Endothelial cell of umbilical vein (primary cell): Measurements from ENCODE around the gene TOR4A. TPM values are rescaled to one million over a fixed set of nuclear protein-coding genes. Genes with fewer than 3 reads are reported as not detected.
"Not testable (repeated sequence)": the region's sequence is repeated elsewhere in the genome, so short reads cannot be mapped to it uniquely, and the experiment has no call there.

Experiments used
- BruUV-seq: library from RNA; stranded (reverse); fragments of 400-500 nt; replicated peaks from 2 replicates; lab custom pipeline; 2021; lab: Mats Ljungman, UMichigan
- CTCF ChIA-PET: fragments of 300-600, 350-600 bp; sonication (Branson Sonifier 250); formaldehyde crosslinking; loops from one replicate; lab custom pipeline; 2021; ENCODE audit warnings: antibody characterized with exemption, inconsistent platforms; lab: Charles Lee
- POLR2A ChIA-PET: fragments of 300-600, 350-600 bp; sonication (Branson Sonifier 250); formaldehyde crosslinking; loops from one replicate; lab custom pipeline; 2021; ENCODE audit warnings: antibody characterized with exemption, inconsistent platforms; lab: Charles Lee
- DNase-seq: peaks from one replicate; pipeline ENCODE4 v3.0.0-alpha.2; 2011; ENCODE audit warnings: low read depth, low spot score
- FAIRE-seq: peaks from 2 replicates; lab custom pipeline; 2011; peaks lifted over from hg19 to GRCh38; lab: Jason Lieb, UNC
- H2AFZ ChIP-seq: 2 replicates; pipeline ENCODE4 v1.6.0; 2012; ENCODE audit warnings: low read depth, low read length, control low read depth, inconsistent platforms
- H3K27ac ChIP-seq: 2 replicates; pipeline ENCODE4 v1.5.1; 2011; ENCODE audit warnings: low read depth, mild to moderate bottlenecking, control low read depth, low read length, moderate library complexity; ENCODE audit not compliant: insufficient read depth
- H3K27me3 ChIP-seq, 2 experiments: 2 replicates each; pipeline versions ENCODE4 v1.6.0 to v1.6.1; 2011; ENCODE audit warnings: low read length in 2 of 2, mixed read lengths in 1 of 2; ENCODE audit not compliant: control insufficient read depth in 2 of 2, insufficient read depth in 2 of 2
- H3K36me3 ChIP-seq, 2 experiments: 2 replicates in 1 of 2; 3 replicates in 1 of 2; pipeline ENCODE4 v1.5.1; 2011; ENCODE audit warnings: low read length in 2 of 2, mild to moderate bottlenecking in 1 of 2, moderate library complexity in 1 of 2; ENCODE audit not compliant: control insufficient read depth in 2 of 2, insufficient read depth in 2 of 2; ENCODE audit errors: extremely low read depth in 1 of 2
- H3K4me1 ChIP-seq: 3 replicates; pipeline ENCODE4 v1.5.1; 2011; ENCODE audit warnings: mild to moderate bottlenecking, low read length; ENCODE audit not compliant: control insufficient read depth, insufficient read depth; ENCODE audit errors: extremely low read depth
- H3K4me2 ChIP-seq: 2 replicates; pipeline ENCODE4 v1.6.1; 2011; ENCODE audit warnings: low read length, control low read depth, mixed read lengths; ENCODE audit not compliant: insufficient read depth
- H3K4me3 ChIP-seq, 3 experiments: fragments of 200-600 bp in 1 of 3; sonication (generic), shearing (Covaris generic) in 1 of 3; replicated peaks in 1 of 3; 2 replicates each; pipeline ENCODE4 v1.5.1; 2011 to 2016; ENCODE audit warnings: control low read depth in 3 of 3, low read length in 3 of 3, mild to moderate bottlenecking in 2 of 3, inconsistent platforms in 1 of 3, low read depth in 1 of 3, moderate library complexity in 1 of 3; ENCODE audit not compliant: insufficient read depth in 1 of 3
- H3K79me2 ChIP-seq: 2 replicates; pipeline ENCODE4 v1.6.0; 2012; ENCODE audit warnings: low read length, inconsistent platforms; ENCODE audit not compliant: control insufficient read depth, insufficient read depth
- H3K9ac ChIP-seq: replicated peaks from 2 replicates; pipeline ENCODE3; 2011; ENCODE audit warnings: low read length, control low read depth; ENCODE audit not compliant: insufficient read depth; ENCODE audit errors: extremely low read depth
- H3K9me1 ChIP-seq: replicated peaks from 3 replicates; pipeline ENCODE4 v1.6.0; 2011; ENCODE audit warnings: mild to moderate bottlenecking, low read length; ENCODE audit not compliant: control insufficient read depth, insufficient read depth; ENCODE audit errors: extremely low read depth
- H3K9me3 ChIP-seq: replicated peaks from 2 replicates; pipeline ENCODE4 v1.5.1; 2012; ENCODE audit warnings: low read length, inconsistent platforms; ENCODE audit not compliant: control insufficient read depth, insufficient read depth
- H4K20me1 ChIP-seq: replicated peaks from 2 replicates; pipeline ENCODE3; 2011; ENCODE audit warnings: mild to moderate bottlenecking, low read length; ENCODE audit not compliant: control insufficient read depth, insufficient read depth; ENCODE audit errors: extremely low read depth
- EZH2 ChIP-seq: IDR thresholded peaks from 2 replicates; pipeline ENCODE4 v1.6.1; 2012; ENCODE audit warnings: borderline replicate concordance, low read depth, mild to moderate bottlenecking, moderate library complexity, low read length, inconsistent platforms; ENCODE audit not compliant: severe bottlenecking
- FOS ChIP-seq: IDR thresholded peaks from 2 replicates; pipeline ENCODE4 v1.6.1; 2011; ENCODE audit warnings: mild to moderate bottlenecking, low read length, moderate library complexity, borderline replicate concordance; ENCODE audit not compliant: insufficient read depth
- GATA2 ChIP-seq: IDR thresholded peaks from 2 replicates; pipeline ENCODE4 v1.7.0; 2011; ENCODE audit warnings: low read depth, mild to moderate bottlenecking, moderate library complexity, mixed read lengths, low read length; ENCODE audit not compliant: insufficient read length, insufficient read depth
- JUN ChIP-seq: IDR thresholded peaks from 2 replicates; pipeline ENCODE4 v1.6.1; 2011; ENCODE audit warnings: borderline replicate concordance, low read depth; ENCODE audit not compliant: insufficient read length, insufficient read depth
- MYC ChIP-seq: IDR thresholded peaks from one replicate; pipeline ENCODE4 v1.6.1; 2011; ENCODE audit warnings: mild to moderate bottlenecking, low read depth, low read length
- POLR2A ChIP-seq: IDR thresholded peaks from 2 replicates; pipeline ENCODE4 v1.6.1; 2012; ENCODE audit warnings: low read depth, mild to moderate bottlenecking, control low read depth, low read length
- POLR2AphosphoS5 ChIP-seq: IDR thresholded peaks from 2 replicates; pipeline ENCODE4 v1.6.1; 2012; ENCODE audit warnings: low read depth, mild to moderate bottlenecking, control low read depth, low read length, moderate library complexity; ENCODE audit not compliant: insufficient read depth
- dilution Hi-C: fragments of 300-500 bp; cut with MboI; formaldehyde crosslinking; loops from one replicate; pipeline ENCODE4 v1.15.0; 2019; ENCODE audit warnings: low sequenced_read_pairs; ENCODE audit not compliant: extremely low pct_ligation_motif_present
- intact Hi-C: fragments of 100-400 bp; cut with micrococcal nuclease; formaldehyde crosslinking; loops from one replicate; pipeline ENCODE4 v1.10.0; 2022
- polyA plus RNA-seq, 4 experiments: library from polyadenylated mRNA; depleted of rRNA in 3 of 4; stranded (reverse) in 3 of 4; unstranded in 1 of 4; fragments of >200 nt; gene quantifications; 2 replicates each; pipeline versions ENCODE4 v1.2.1 to v1.2.3, GENCODE V29; 2011 to 2012; ENCODE audit warnings: missing spikeins in 1 of 4
- total RNA-seq: library from RNA; stranded (reverse); gene quantifications from 2 replicates; pipeline ENCODE4 v1.2.3, GENCODE V29; 2021
- TF ChIP-seq, protein P1 (sequence below), 2 donors: IDR thresholded peaks; 1 replicate in 1 of 2; 2 replicates in 1 of 2; pipeline ENCODE4 v1.5.1; 2011; ENCODE audit warnings: low read length in 2 of 2, mild to moderate bottlenecking in 2 of 2, moderate library complexity in 2 of 2, control low read depth in 1 of 2, inconsistent platforms in 1 of 2, low read depth in 1 of 2; ENCODE audit not compliant: insufficient read depth in 1 of 2; ENCODE audit errors: extremely low read depth in 1 of 2
- TF ChIP-seq, protein P2 (sequence below): IDR thresholded peaks from 2 replicates; pipeline ENCODE4 v1.6.1; 2011; ENCODE audit not compliant: insufficient read depth, insufficient read length

TOR4A gene
- total and polyA plus RNA-seq, 2 donors (not counting 3 experiments of a cell fraction or from before 2014, with no cell fraction given) = 32.4 to 48.0 TPM

- H3K9ac ChIP-seq, H3K27ac ChIP-seq, H3K36me3 ChIP-seq, H3K9me1 ChIP-seq, H3K27me3 ChIP-seq, H3K4me3 ChIP-seq, POLR2A ChIA-PET, BruUV-seq, FAIRE-seq, H4K20me1 ChIP-seq, H2AFZ ChIP-seq, H3K79me2 ChIP-seq, dilution Hi-C loops, CTCF ChIA-PET, H3K4me2 ChIP-seq, intact Hi-C loops, H3K9me3 ChIP-seq, DNase-seq, H3K4me1 ChIP-seq: not testable (repeated sequence)
These were observed 52.1 kb downstream of the TOR4A start for GRCh38 chr9:137329590-137329989.

- Histone ChIP-seq H3K9me3 (no peaks in the 10 kb centered on the region), H4K20me1 (no peaks in the 10 kb centered on the region), H3K4me1 (no peaks in the 10 kb centered on the region), H3K27me3 (peaks cover 2 to 4% of the 10 kb centered on the region in 2 experiments), H3K4me3 (no peak overlapping the region), H3K4me2 (no peak overlapping the region), H2AFZ (no peak overlapping the region), H3K27ac (no peak overlapping the region), H3K79me2 (no peaks in the 10 kb centered on the region), H3K9me1 (no peaks in the 10 kb centered on the region), H3K9ac (no peak overlapping the region), H3K36me3 (no peaks in the 10 kb centered on the region)
- ChIA-PET CTCF (interaction anchor here (0.6 to 1.2 kb wide), 2 partner anchors 11 to 32 kb away, joined by 3 to 5 read pairs; no protein-coding TSS in a partner anchor), POLR2A (no interaction called here)
- TF ChIP-seq, protein P1, sequence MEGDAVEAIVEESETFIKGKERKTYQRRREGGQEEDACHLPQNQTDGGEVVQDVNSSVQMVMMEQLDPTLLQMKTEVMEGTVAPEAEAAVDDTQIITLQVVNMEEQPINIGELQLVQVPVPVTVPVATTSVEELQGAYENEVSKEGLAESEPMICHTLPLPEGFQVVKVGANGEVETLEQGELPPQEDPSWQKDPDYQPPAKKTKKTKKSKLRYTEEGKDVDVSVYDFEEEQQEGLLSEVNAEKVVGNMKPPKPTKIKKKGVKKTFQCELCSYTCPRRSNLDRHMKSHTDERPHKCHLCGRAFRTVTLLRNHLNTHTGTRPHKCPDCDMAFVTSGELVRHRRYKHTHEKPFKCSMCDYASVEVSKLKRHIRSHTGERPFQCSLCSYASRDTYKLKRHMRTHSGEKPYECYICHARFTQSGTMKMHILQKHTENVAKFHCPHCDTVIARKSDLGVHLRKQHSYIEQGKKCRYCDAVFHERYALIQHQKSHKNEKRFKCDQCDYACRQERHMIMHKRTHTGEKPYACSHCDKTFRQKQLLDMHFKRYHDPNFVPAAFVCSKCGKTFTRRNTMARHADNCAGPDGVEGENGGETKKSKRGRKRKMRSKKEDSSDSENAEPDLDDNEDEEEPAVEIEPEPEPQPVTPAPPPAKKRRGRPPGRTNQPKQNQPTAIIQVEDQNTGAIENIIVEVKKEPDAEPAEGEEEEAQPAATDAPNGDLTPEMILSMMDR (IDR thresholded peaks at IDR 0.05; ENCODE audit: extremely low read depth in 1 of 2, insufficient read depth in 1 of 2, low read depth in 1 of 2, low read length in 2 of 2) = no peak
- TF ChIP-seq FOS = no peak
- TF ChIP-seq MYC = no peak
- no peak for TF ChIP-seq POLR2AphosphoS5
- TF ChIP-seq GATA2 = no peak
- no peak for TF ChIP-seq POLR2A
- TF ChIP-seq, protein P2, sequence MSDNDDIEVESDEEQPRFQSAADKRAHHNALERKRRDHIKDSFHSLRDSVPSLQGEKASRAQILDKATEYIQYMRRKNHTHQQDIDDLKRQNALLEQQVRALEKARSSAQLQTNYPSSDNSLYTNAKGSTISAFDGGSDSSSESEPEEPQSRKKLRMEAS = no peak
- no peak for TF ChIP-seq JUN
- TF ChIP-seq EZH2 = no peak
- BruUV-seq = no TSS peak
- dilution Hi-C loops = no loop called here
- intact Hi-C loops = loop anchor here (10.0 kb wide), 1 partner anchor 724 kb away; no protein-coding TSS in a partner anchor
- DNase-seq = no peak
- FAIRE-seq = no peak
These were observed 53.2 kb downstream of the TOR4A start for GRCh38 chr9:137330689-137331088.
